Colonic mucosa (tissue), 4 donors: ENCODE data around the gene GRID1. TPM values are rescaled to one million over a fixed set of nuclear protein-coding genes. Genes with fewer than 3 reads are reported as not detected.

ENCODE experiments used
- DNase-seq: peaks from one replicate; pipeline ENCODE4 v3.0.0-alpha.2; 2020
- H3K27ac ChIP-seq: fragments of 200-600 bp; one replicate; pipeline ENCODE4 v1.8.0; 2021
- H3K27me3 ChIP-seq: fragments of 200-600 bp; one replicate; pipeline ENCODE4 v1.8.0; 2021
- H3K36me3 ChIP-seq: fragments of 200-600 bp; one replicate; pipeline ENCODE4 v1.8.0; 2021
- H3K4me1 ChIP-seq: fragments of 200-600 bp; one replicate; pipeline ENCODE4 v1.8.0; 2021; ENCODE audit warnings: mild to moderate bottlenecking
- H3K4me3 ChIP-seq: fragments of 200-600 bp; one replicate; pipeline ENCODE4 v1.8.0; 2021
- H3K9ac ChIP-seq, 2 donors: one replicate each; pipeline ENCODE4 v1.7.0; 2013; ENCODE audit warnings: control low read depth in 2 of 2, low read depth in 2 of 2, low read length in 2 of 2
- H3K9me3 ChIP-seq: fragments of 200-600 bp; one replicate; pipeline ENCODE4 v1.8.0; 2021
- intact Hi-C: fragments of 100-400 bp; cut with DNase I; formaldehyde crosslinking; loops from one replicate; pipeline ENCODE4 v1.14.1; 2022
- total RNA-seq, 2 donors: library from RNA; stranded (reverse); fragmentation: NEBNext Ultra II Directional in 1 of 2; extraction: Animal tissue kit (Norgen Biotek cat#: 25700) in 1 of 2; gene quantifications; one replicate each; pipeline ENCODE4 v1.2.1, GENCODE V29; 2021
- TF ChIP-seq, protein P1 (sequence below): fragments of 200-600 bp; IDR thresholded peaks from one replicate; pipeline ENCODE4 v1.8.0; 2022; ENCODE audit warnings: antibody characterized with exemption, mild to moderate bottlenecking
- donor health status: healthy.
- donor health status: DM: no; HTN: no; CAD: no.
- donor health status: DM: no; HTN: no; CAD: no.

GRID1 gene
- total RNA-seq, 2 donors from 2014 or later, result 0.30 to 0.37 TPM

DNA sequence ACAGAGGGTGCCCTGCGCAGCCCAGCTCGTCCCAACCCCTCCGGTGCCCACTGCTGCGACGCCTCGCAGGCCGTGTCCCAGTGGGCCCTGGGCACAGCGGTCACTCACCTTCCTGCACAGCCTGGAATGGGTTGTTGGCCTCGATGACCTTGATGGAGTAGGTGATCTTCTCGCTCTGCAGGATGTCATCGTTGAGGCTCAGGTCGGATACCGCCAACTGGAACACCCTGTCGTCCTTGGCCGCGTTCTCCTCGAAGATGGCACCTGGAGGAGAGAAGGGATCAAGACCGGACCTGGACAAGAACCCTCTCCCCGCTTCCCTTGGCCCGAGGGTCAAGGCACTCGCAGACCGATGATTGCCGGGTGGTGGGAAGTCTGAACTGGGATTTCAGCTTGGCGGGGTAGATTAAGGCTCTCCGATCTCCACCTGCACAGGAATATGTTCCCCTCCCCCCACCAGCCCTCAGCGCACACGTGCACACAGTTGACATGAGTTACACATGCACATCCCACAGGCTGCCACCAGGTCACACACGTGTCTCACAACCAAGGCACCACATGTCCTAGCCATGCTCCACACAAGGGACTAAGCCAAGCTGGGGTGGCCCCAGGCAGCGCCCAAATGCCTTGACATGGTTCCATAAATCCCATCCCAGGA lies 2.6 kb downstream of the GRID1 start:
- Histone ChIP-seq H3K4me1 (no peaks in the 10 kb centered on the region), H3K36me3 (no peaks in the 10 kb centered on the region), H3K4me3 (no peak overlapping the region), H3K9ac (no peak overlapping the region), H3K27me3 (peaks cover 54% of the 10 kb centered on the region), H3K9me3 (no peaks in the 10 kb centered on the region), H3K27ac (no peak overlapping the region)
- intact Hi-C loops, result no loop called here
- TF ChIP-seq, protein P1, sequence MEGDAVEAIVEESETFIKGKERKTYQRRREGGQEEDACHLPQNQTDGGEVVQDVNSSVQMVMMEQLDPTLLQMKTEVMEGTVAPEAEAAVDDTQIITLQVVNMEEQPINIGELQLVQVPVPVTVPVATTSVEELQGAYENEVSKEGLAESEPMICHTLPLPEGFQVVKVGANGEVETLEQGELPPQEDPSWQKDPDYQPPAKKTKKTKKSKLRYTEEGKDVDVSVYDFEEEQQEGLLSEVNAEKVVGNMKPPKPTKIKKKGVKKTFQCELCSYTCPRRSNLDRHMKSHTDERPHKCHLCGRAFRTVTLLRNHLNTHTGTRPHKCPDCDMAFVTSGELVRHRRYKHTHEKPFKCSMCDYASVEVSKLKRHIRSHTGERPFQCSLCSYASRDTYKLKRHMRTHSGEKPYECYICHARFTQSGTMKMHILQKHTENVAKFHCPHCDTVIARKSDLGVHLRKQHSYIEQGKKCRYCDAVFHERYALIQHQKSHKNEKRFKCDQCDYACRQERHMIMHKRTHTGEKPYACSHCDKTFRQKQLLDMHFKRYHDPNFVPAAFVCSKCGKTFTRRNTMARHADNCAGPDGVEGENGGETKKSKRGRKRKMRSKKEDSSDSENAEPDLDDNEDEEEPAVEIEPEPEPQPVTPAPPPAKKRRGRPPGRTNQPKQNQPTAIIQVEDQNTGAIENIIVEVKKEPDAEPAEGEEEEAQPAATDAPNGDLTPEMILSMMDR, result no peak
- no peak for DNase-seq

DNA sequence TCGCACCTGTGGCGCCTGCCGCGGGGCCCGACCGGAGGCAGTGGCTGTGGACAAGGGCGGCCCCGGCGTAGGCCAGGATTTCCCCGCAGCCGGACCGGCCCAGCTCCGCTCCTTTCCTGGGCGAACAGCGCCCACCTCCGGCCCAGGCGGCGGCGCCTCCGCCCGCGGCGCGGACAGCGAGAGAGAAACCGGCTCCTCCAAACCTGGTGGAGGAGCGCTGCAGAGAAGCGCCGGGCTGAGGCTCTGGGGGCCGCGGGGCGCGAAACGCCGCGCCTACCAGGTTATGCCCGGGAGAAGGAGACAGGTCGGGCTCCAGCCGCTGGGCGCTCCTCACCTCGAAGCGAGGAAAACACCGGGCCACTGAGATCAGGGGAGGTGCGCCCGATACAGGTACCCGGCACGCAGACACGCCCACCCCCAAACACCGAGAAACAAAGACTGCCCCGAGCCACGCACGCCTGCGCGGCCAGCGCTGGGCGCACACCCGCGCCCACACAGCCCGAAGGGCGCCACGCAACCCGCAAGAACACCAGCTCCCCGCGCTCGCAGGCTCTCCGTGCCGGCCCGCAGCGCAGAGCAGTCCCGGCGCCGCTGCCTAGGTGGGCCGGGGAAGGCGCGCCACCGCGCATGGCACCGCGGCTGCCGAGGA lies 3.3 kb downstream of the GRID1 start:
- Histone ChIP-seq H3K9ac (no peak overlapping the region), H3K27me3 (peaks cover 51% of the 10 kb centered on the region), H3K27ac (no peak overlapping the region), H3K4me1 (no peaks in the 10 kb centered on the region), H3K4me3 (no peak overlapping the region), H3K36me3 (no peaks in the 10 kb centered on the region), H3K9me3 (no peaks in the 10 kb centered on the region)
- intact Hi-C loops, result no loop called here
- TF ChIP-seq, protein P1, result no peak
- DNase-seq, result no peak

DNA sequence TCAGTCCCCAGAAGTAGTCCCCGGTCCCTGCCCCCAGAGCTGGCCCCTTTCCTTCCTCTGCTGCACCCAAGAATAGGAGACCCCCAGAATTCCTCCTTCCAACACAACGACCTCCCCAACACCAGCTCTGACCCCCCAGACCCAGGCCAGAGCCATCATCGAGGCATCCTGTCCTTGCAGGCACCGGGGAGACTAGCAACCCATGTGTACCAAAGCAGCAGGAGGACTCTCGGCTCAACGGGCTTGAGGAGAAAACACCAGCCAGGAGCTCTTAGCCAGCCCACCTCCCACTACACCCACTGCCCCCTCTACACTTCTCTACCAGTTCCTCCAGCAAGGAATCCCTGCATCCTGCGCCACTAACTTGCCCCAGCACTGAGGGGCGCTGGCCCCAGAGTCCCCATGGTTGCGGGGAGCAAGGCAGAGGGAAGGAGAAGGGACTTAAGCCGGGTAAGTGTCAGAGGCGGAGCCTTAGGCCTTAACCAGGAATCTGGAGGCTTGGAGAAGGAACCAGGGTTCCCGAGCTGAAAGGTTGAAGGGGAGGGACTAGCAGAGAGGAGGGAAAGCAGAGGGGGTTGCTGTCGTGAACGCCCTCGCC lies 3.9 kb downstream of the GRID1 start:
- Histone ChIP-seq H3K9me3 (no peaks in the 10 kb centered on the region), H3K4me1 (no peaks in the 10 kb centered on the region), H3K27me3 (peaks cover 46% of the 10 kb centered on the region), H3K27ac (no peak overlapping the region), H3K9ac (no peak overlapping the region), H3K4me3 (no peak overlapping the region), H3K36me3 (no peaks in the 10 kb centered on the region)
- TF ChIP-seq, protein P1, result no peak
- DNase-seq, result no peak
- intact Hi-C loops, result no loop called here

DNA sequence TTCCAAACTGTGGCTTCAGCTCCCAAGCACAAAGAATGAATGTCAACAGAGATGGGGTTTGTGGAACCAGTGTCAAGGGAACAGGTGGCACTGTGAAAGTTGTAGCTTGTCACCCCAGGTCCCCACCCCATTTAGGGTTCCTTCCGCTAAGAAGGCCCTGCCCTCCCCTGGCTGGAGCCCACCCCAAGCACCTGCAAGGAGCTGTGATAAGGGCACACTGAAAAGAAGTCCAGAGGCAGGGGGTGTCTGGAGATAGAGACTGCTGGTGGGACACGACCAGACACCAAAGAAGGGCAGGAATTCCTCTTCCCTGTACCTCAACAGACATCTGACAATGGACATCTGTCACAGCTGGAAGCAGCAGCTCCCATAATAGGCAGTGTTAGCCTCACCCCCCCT lies 4.5 kb downstream of the GRID1 start:
- peaks cover 41% of the 10 kb centered on the region for H3K27me3 ChIP-seq
- no peaks in the 10 kb centered on the region for H3K36me3 ChIP-seq
- no peak overlapping the region for H3K27ac ChIP-seq
- DNase-seq, result no peak
- TF ChIP-seq, protein P1, result no peak
- no peak overlapping the region for H3K9ac ChIP-seq
- H3K9me3 ChIP-seq, result no peaks in the 10 kb centered on the region
- H3K4me3 ChIP-seq, result no peak overlapping the region
- no peaks in the 10 kb centered on the region for H3K4me1 ChIP-seq
- intact Hi-C loops, result no loop called here

DNA sequence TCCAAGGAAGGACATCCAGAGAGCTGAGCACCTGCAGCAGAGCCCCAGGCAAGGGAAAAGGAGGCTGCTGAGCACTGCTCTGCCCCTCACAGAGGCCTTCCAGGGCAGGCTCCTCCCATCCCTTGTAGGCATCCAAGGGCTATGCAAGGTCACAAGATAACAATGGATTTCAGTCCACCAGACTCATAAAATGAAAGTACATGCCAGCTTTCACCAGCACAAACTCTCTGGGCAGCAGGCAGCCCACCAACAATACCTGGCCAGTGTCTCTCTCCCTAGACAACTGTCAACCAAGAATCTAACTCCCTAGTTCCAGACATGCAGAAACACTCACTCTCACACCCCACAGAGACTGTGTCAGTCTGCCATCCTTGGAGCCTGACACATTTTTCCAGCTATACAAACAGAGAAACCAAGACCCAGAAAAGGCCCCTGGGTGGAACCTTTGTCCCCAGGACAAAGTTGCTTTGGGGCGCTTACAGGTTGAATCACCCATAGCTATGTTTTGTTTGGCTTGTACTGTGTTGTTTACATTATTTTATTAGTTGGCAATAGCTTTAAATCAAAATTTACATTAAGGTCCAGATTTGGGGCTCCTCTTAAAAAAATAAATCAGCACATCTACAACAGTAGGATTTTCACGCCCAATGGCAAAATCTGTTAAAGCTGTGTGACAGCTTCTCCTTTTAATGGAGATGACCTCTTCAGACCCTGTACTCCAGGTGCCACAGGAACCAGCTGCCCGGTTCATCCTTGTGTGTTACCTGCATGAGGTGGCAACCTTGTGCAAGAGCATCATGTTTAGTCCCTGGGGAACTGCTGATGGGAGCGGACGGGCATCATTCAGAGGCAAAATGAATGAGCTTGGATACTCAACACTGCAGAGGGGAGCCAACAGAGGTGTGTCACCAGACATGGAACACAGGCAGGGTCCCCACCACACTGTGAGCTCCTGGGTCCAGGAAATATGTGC lies 5.2 kb downstream of the GRID1 start:
- no peak for DNase-seq
- Histone ChIP-seq H3K9me3 (no peaks in the 10 kb centered on the region), H3K27ac (no peak overlapping the region), H3K27me3 (peaks cover 36% of the 10 kb centered on the region), H3K9ac (no peak overlapping the region), H3K36me3 (no peaks in the 10 kb centered on the region), H3K4me3 (no peak overlapping the region), H3K4me1 (no peaks in the 10 kb centered on the region)
- intact Hi-C loops, result no loop called here
- TF ChIP-seq, protein P1, result no peak
